GM13977 (cell line): ENCODE results near the gene TMEM86B.

Source experiments
- DNase-seq: peaks from one replicate; pipeline ENCODE4 v3.0.0; 2012; ENCODE audit warnings: low spot score
- in situ Hi-C: fragments of 300-500 bp; cut with MboI; formaldehyde crosslinking; loops from one replicate; pipeline ENCODE4 v1.12.0; 2022; ENCODE audit warnings: low sequenced_read_pairs, low pct_unique_long_range_greater_than_20kb, mixed read lengths, inconsistent platforms; ENCODE audit not compliant: unreplicated experiment
- TF ChIP-seq, protein P1 (sequence below): IDR thresholded peaks from 2 replicates; pipeline ENCODE4 v1.5.1; 2012; ENCODE audit warnings: mild to moderate bottlenecking, control low read depth; ENCODE audit not compliant: insufficient read depth; ENCODE audit errors: extremely low read depth, missing control alignments

TMEM86B gene

DNA sequence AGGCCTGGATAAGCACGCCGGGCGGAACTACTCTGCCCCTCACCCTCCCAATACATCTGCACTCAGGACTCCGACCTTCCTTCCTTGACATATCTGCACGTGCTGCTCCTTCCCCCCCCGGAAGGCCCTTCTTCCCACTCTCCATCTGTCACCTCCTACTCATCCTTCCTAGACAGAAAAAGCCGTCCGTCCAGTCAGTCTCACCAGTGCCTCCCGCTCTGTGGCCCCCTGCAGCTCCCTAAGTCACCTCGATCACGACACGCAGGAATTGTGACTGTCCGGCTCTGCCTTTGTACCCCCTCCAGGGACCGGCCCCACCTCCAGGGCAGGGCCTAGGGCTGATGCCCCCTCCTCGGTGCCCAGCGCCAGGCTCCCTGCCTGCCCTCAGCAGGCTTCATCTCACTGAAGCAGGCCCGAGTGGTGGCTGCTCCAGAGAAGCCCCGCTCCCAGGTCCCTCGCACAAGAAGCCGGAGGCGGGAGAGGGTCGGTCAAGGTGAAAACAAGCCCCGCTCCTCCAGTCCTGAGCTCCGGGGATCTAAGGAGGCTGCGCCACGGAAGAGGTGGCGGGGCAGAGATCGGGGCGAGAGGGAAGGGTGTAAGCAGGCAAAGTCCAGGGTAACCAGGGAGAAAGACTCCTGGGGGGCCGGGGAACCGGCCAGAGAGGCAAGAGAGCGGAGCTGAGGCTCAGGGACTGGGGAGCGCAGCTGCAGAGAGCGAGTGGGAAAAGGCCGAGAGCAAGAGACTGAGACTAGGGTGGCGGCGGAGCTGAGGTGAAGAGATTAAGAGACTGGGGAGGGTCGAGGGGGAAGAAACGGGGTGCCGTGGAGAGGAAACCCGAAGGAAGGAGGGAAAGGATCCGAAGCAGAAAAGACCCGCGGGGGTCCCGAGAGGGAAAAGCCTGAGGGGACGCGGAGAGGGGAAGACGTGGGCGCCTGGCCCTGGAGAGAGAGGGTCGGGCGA is 29.2 kb upstream of the TMEM86B start:
- DNase-seq = no peak
- TF ChIP-seq, protein P1, sequence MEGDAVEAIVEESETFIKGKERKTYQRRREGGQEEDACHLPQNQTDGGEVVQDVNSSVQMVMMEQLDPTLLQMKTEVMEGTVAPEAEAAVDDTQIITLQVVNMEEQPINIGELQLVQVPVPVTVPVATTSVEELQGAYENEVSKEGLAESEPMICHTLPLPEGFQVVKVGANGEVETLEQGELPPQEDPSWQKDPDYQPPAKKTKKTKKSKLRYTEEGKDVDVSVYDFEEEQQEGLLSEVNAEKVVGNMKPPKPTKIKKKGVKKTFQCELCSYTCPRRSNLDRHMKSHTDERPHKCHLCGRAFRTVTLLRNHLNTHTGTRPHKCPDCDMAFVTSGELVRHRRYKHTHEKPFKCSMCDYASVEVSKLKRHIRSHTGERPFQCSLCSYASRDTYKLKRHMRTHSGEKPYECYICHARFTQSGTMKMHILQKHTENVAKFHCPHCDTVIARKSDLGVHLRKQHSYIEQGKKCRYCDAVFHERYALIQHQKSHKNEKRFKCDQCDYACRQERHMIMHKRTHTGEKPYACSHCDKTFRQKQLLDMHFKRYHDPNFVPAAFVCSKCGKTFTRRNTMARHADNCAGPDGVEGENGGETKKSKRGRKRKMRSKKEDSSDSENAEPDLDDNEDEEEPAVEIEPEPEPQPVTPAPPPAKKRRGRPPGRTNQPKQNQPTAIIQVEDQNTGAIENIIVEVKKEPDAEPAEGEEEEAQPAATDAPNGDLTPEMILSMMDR = no peak
- in situ Hi-C loops = no loop called here

DNA sequence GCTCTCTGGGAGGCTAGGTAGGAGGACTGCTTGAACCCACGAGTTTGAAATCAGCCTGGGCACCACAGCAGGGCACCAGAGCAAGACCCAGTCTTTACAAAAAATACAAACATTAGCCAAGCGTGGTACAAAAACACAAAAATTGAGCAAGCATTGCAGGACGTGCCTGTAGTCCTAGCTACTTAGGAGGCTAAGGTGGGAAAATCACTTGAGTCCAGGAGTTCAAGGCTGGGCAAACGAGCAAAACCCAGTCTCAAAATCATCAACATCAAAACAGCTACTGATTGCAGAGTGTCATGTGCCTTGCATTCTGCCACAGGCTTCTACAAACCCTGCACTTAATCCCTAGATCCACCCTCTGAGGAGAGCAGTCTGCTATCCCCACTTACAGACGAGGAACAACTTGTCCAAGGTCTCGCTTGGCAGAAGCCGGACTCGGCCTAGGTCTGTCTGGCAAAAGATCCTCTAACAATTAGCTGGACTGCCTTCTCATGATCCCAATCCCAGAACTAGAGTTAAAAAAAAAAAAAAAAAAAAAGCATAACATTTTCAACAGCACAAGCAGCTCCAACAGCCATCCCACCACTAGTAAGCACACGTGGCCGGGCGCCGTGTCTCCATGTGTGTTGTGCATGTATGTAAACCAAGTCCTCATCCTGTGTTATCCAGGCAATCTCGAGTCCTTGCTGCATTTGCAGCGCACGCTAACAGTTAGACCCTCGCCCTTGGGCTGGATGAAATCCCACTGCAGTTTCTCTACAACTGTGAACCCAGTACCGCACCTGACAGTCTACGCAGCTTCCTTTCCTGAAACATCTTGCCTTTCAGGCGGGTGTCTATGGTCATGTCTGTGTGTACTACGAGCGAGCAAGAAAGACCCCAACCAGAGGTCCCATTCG is 28.2 kb upstream of the TMEM86B start:
- TF ChIP-seq, protein P1 = no peak
- in situ Hi-C loops = no loop called here

DNA sequence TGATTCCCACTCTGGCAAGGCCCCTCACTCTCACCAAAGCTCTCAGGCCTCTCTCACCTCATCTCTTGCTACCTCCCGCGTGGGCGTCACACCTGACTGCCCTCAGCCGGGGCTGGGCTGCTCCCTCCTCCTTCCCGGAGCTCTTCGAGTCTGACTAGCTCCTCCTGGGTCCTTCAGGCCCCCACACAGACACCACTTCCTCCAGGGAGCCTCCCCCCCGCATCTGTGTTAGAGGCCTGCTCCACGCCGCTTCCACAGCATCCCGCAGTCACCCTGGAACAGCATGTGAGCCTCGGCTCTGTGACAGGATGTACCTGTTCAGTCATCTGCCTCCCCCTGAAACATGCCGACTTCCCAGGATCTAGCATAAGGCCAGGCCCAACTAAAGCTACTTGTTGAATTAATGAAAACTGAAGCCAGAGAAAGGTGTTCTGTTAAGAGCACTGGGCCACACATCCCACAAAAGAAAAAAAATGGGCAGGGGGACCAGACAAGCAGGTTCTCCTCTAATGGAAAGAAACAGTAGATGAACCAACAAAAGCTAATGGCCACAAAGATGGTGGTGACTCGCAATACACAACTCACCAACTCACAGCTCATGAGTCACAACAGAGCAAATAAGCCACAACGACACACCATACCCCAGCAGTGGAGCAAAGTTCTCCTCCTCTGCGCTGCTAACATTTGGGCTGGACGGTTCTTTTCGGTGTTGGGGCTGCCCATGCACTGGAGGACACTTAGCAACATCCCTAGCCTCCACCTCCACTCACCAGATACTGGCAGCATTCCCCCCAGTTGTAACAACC is 27.3 kb upstream of the TMEM86B start:
- TF ChIP-seq, protein P1 = no peak
- peak; percentile 58 for DNase-seq
- in situ Hi-C loops = no loop called here

More for the DNA sequence above, 28.2 kb upstream of the TMEM86B start:
- DNase-seq = no peak

DNA sequence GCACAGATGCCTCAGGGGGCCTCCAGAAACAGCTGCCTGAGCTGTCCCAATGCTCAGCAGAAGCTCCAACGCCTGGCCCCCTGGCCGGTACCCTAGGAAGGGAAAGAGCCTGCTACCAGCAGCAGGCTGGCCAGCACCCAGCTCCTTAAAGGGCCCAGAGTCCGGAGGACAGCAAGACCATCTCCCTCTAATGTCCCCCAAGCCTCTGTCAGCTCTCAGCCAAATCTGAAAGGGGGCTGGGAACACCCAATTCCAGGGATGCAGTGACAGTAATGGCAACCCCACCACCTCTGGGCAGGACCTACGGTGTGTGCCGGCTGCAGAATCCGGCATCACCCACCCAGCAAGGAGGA is 26.0 kb upstream of the TMEM86B start:
- in situ Hi-C loops = no loop called here
- no peak for DNase-seq
- TF ChIP-seq, protein P1 = no peak

DNA sequence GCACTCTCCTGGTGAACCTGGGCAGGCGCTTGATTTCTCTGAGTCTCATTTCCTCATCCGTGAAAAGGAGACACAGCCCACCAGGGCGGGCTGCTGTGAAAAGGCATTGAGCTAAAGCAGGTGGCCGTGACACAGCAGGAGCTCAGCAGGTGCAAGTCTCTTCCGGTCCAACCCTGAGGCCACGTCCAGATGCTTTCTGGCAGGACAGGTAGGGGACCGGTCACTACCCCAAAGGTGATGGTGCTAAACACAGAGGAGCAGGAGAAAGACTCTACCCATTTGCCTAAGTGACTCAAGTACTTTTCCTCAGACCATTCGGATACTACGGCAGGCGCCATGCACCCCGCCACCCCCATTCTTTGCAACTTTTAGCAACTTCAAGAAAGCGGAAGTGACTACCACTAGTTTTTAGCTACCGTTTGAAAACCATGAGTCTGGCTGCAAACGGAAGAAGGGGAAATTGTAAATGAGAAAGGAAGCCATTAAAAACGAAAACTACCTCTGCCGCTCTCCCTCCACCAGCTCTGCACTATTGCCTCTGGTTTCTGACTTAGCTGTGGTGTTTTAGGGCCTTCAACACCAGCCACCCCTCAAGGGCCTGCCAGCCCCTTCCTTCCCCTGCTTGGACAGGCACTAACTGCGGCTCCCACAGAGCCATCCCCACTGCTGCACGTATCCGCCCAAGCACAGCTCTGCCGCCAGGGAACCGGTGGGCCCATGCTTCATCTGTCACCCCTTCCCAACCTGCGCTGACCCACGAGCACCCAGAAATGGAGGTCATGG is 25.5 kb upstream of the TMEM86B start:
- in situ Hi-C loops = no loop called here
- TF ChIP-seq, protein P1 = no peak
- DNase-seq = peak; percentile 85
